Naive thymus-derived CD4-positive, alpha-beta T cell (primary cell): Measurements from ENCODE around the gene NEUROG1. TPM values are rescaled to one million over a fixed set of nuclear protein-coding genes. Genes with fewer than 3 reads are reported as not detected.
"Not testable (repeated sequence)": the region's sequence is repeated elsewhere in the genome, so short reads cannot be mapped to it uniquely, and the experiment has no call there.

Experiments used
- ATAC-seq: fragments of 150-1000 bp; cut with Tn5 transposase; 2 replicates; pipeline ENCODE4 v1.10.0; 2021; ENCODE audit warnings: mild to moderate bottlenecking, moderate library complexity
- CTCF ChIA-PET: fragments of 350-600 bp; sonication (Branson Sonifier 250); formaldehyde crosslinking; loops from one replicate; lab custom pipeline; 2021; ENCODE audit warnings: antibody characterized with exemption; lab: Charles Lee
- POLR2A ChIA-PET: fragments of 350-600 bp; sonication (Branson Sonifier 250); formaldehyde crosslinking; loops from one replicate; lab custom pipeline; 2021; ENCODE audit warnings: antibody characterized with exemption, inconsistent platforms; lab: Charles Lee
- DNase-seq, 9 donors: peaks; one replicate each; pipeline versions ENCODE4 v3.0.0 to v3.0.0-alpha.2; 2020 to 2022; ENCODE audit warnings: mixed read lengths in 1 of 9
- H3K27ac ChIP-seq: one replicate; pipeline ENCODE4 v1.7.0; 2013; ENCODE audit warnings: mild to moderate bottlenecking, low read depth, low read length, moderate library complexity
- H3K27me3 ChIP-seq, 2 donors: one replicate each; pipeline ENCODE4 v1.7.0; 2013; ENCODE audit warnings: low read length in 2 of 2, mild to moderate bottlenecking in 2 of 2, moderate library complexity in 2 of 2; ENCODE audit not compliant: control insufficient read depth in 2 of 2, insufficient read depth in 2 of 2
- H3K36me3 ChIP-seq, 3 experiments: 1 replicate in 2 of 3; 2 replicates in 1 of 3; pipeline ENCODE4 v1.7.0; 2013; ENCODE audit warnings: low read length in 3 of 3, mild to moderate bottlenecking in 3 of 3, moderate library complexity in 1 of 3; ENCODE audit not compliant: insufficient read depth in 3 of 3, control insufficient read depth in 2 of 3
- H3K4me1 ChIP-seq, 2 donors: one replicate each; pipeline ENCODE4 v1.7.0; 2013; ENCODE audit warnings: low read length in 2 of 2, mild to moderate bottlenecking in 2 of 2, moderate library complexity in 1 of 2; ENCODE audit not compliant: control insufficient read depth in 2 of 2, insufficient read depth in 2 of 2
- H3K4me3 ChIP-seq: 2 replicates; pipeline ENCODE4 v1.7.0; 2013; ENCODE audit warnings: mild to moderate bottlenecking, low read length
- H3K9me3 ChIP-seq, 3 experiments: 1 replicate in 2 of 3; 2 replicates in 1 of 3; pipeline ENCODE4 v1.7.0; 2013; ENCODE audit warnings: low read length in 3 of 3; ENCODE audit not compliant: control insufficient read depth in 2 of 3
- H3K27ac Mint-ChIP-seq, 9 donors: one replicate each; pipeline ENCODE4 v1.8.0; 2020 to 2022; ENCODE audit warnings: mixed read lengths in 9 of 9, mild to moderate bottlenecking in 8 of 9, moderate library complexity in 5 of 9, inconsistent platforms in 2 of 9
- H3K27me3 Mint-ChIP-seq, 5 donors: one replicate each; pipeline ENCODE4 v1.8.0; 2021 to 2022; ENCODE audit warnings: mixed read lengths in 5 of 5, mild to moderate bottlenecking in 1 of 5
- H3K36me3 Mint-ChIP-seq, 5 donors: one replicate each; pipeline ENCODE4 v1.8.0; 2020 to 2022; ENCODE audit warnings: mixed read lengths in 5 of 5, mild to moderate bottlenecking in 3 of 5, inconsistent platforms in 1 of 5
- H3K4me1 Mint-ChIP-seq, 7 donors: one replicate each; pipeline ENCODE4 v1.8.0; 2020 to 2022; ENCODE audit warnings: mixed read lengths in 7 of 7, mild to moderate bottlenecking in 3 of 7, inconsistent platforms in 1 of 7
- H3K4me3 Mint-ChIP-seq, 10 donors: one replicate each; pipeline ENCODE4 v1.8.0; 2020 to 2022; ENCODE audit warnings: mild to moderate bottlenecking in 10 of 10, mixed read lengths in 10 of 10, moderate library complexity in 6 of 10, inconsistent platforms in 2 of 10
- H3K9me3 Mint-ChIP-seq, 11 donors: one replicate each; pipeline ENCODE4 v1.8.0; 2020 to 2022; ENCODE audit warnings: mixed read lengths in 11 of 11, mild to moderate bottlenecking in 4 of 11, inconsistent platforms in 1 of 11, moderate library complexity in 1 of 11
- intact Hi-C, 2 donors: fragments of 100-400 bp; cut with micrococcal nuclease; formaldehyde crosslinking; loops; one replicate each; pipeline ENCODE4 v1.15.1; 2023
- polyA plus RNA-seq, 2 donors: library from polyadenylated mRNA; unstranded; fragments of 300-500 nt; fragmentation: Illumina TruSeq; gene quantifications; one replicate each; pipeline ENCODE4 v1.2.3, GENCODE V29; 2021
- total RNA-seq, 6 experiments: library from RNA in 5 of 6; stranded (reverse) in 5 of 6; gene quantifications; 1 replicate in 5 of 6; 2 replicates in 1 of 6; pipeline ENCODE4 v1.2.3 and lab custom pipeline; 2021 to 2026

The NEUROG1 gene
- total and polyA plus RNA-seq, 7 experiments from 2014 or later: not detected

- peaks cover 0 to 7% (median 0%) of the 10 kb centered on the region in 11 donors for H3K9me3 Mint-ChIP-seq
- H3K36me3 Mint-ChIP-seq: peaks cover 0 to 4% (median 0%) of the 10 kb centered on the region in 5 donors
- Histone ChIP-seq H3K27me3 (peaks cover 0 to 7% of the 10 kb centered on the region in 2 donors), H3K4me1 (no peaks in the 10 kb centered on the region), H3K4me3 (no peak overlapping the region), H3K36me3 (no peaks in the 10 kb centered on the region), H3K27ac (no peak overlapping the region), H3K9me3 (no peaks in the 10 kb centered on the region)
- H3K27ac Mint-ChIP-seq: no peak overlapping the region
- intact Hi-C loops: loop anchor here in 1 of 2 donors (2.0 kb wide), 1 partner anchor 43 kb away; no protein-coding TSS in a partner anchor
- peaks cover 72 to 81% (median 76%) of the 10 kb centered on the region in 5 donors for H3K27me3 Mint-ChIP-seq
- peaks cover 2 to 14% (median 8%) of the 10 kb centered on the region in 7 donors for H3K4me1 Mint-ChIP-seq
- ChIA-PET POLR2A (no interaction called here), CTCF (no interaction called here)
- ATAC-seq (no peak), DNase-seq (no peak)
- peak overlapping the region in 2 of 10 donors; percentile 42 to 53 for H3K4me3 Mint-ChIP-seq
Measured at GRCh38 chr5:135533794-135534193, 2.0 kb downstream of the NEUROG1 start.

GRCh38 chr5:135533334-135533733 is 2.4 kb downstream of the NEUROG1 start:
- H3K27me3 ChIP-seq: peaks cover 0 to 3% of the 10 kb centered on the region in 2 donors
- ChIA-PET POLR2A (no interaction called here), CTCF (no interaction called here)
- no peaks in the 10 kb centered on the region for H3K9me3 ChIP-seq
- peaks cover 2 to 14% (median 8%) of the 10 kb centered on the region in 7 donors for H3K4me1 Mint-ChIP-seq
- H3K36me3 ChIP-seq: no peaks in the 10 kb centered on the region
- peaks cover 0 to 4% (median 0%) of the 10 kb centered on the region in 5 donors for H3K36me3 Mint-ChIP-seq
- no peaks in the 10 kb centered on the region for H3K4me1 ChIP-seq
- H3K4me3 Mint-ChIP-seq: no peak overlapping the region
- no peak overlapping the region for H3K27ac Mint-ChIP-seq
- H3K27ac ChIP-seq: no peak overlapping the region
- peaks cover 0 to 7% (median 0%) of the 10 kb centered on the region in 11 donors for H3K9me3 Mint-ChIP-seq
- H3K4me3 ChIP-seq: no peak overlapping the region
- H3K27me3 Mint-ChIP-seq: peaks cover 67 to 76% (median 72%) of the 10 kb centered on the region in 5 donors
- intact Hi-C loops: no loop called here
- DNase-seq (no peak), ATAC-seq (no peak)

- H3K36me3 Mint-ChIP-seq, H3K4me3 ChIP-seq, H3K27ac Mint-ChIP-seq, H3K27ac ChIP-seq, POLR2A ChIA-PET, H3K4me3 Mint-ChIP-seq, DNase-seq, H3K4me1 ChIP-seq, intact Hi-C loops, H3K4me1 Mint-ChIP-seq, H3K27me3 ChIP-seq, H3K9me3 Mint-ChIP-seq, ATAC-seq, H3K36me3 ChIP-seq, H3K9me3 ChIP-seq: not testable (repeated sequence)
- CTCF ChIA-PET: interaction anchor here (0.5 kb wide), 1 partner anchor 581 kb away, joined by 3 read pairs; no protein-coding TSS in a partner anchor
- peaks cover 59 to 71% (median 71%) of the 10 kb centered on the region in 5 donors for H3K27me3 Mint-ChIP-seq
Measured at GRCh38 chr5:135529576-135529975, 6.2 kb downstream of the NEUROG1 start.

- H3K4me1 ChIP-seq: no peaks in the 10 kb centered on the region
- no peak overlapping the region for H3K4me3 ChIP-seq
- H3K9me3 Mint-ChIP-seq: peaks cover 0 to 27% (median 6%) of the 10 kb centered on the region in 11 donors
- intact Hi-C loops: no loop called here
- H3K27me3 ChIP-seq: peaks cover 0 to 6% of the 10 kb centered on the region in 2 donors
- no peak overlapping the region for H3K4me3 Mint-ChIP-seq
- no peak overlapping the region for H3K27ac Mint-ChIP-seq
- CTCF ChIA-PET: no interaction called here
- H3K36me3 ChIP-seq: no peaks in the 10 kb centered on the region
- H3K36me3 Mint-ChIP-seq: peaks cover 0 to 8% (median 0%) of the 10 kb centered on the region in 5 donors
- H3K27ac ChIP-seq: no peak overlapping the region
- no peak for DNase-seq
- no peak for ATAC-seq
- peaks cover 56 to 66% (median 60%) of the 10 kb centered on the region in 5 donors for H3K27me3 Mint-ChIP-seq
- no peaks in the 10 kb centered on the region for H3K4me1 Mint-ChIP-seq
- no peaks in the 10 kb centered on the region for H3K9me3 ChIP-seq
- POLR2A ChIA-PET: no interaction called here
Measured at GRCh38 chr5:135526924-135527323, 8.8 kb downstream of the NEUROG1 start.

- no peaks in the 10 kb centered on the region for H3K9me3 ChIP-seq
- peaks cover 0 to 2% of the 10 kb centered on the region in 2 donors for H3K27me3 ChIP-seq
- peaks cover 46 to 67% (median 66%) of the 10 kb centered on the region in 5 donors for H3K27me3 Mint-ChIP-seq
- peaks cover 0 to 22% (median 8%) of the 10 kb centered on the region in 11 donors for H3K9me3 Mint-ChIP-seq
- H3K4me3 ChIP-seq: no peak overlapping the region
- no peak overlapping the region for H3K27ac ChIP-seq
- POLR2A ChIA-PET: no interaction called here
- H3K27ac Mint-ChIP-seq: no peak overlapping the region
- no peaks in the 10 kb centered on the region for H3K4me1 Mint-ChIP-seq
- H3K36me3 Mint-ChIP-seq: peaks cover 0 to 8% (median 0%) of the 10 kb centered on the region in 5 donors
- H3K4me1 ChIP-seq: no peaks in the 10 kb centered on the region
- no peak overlapping the region for H3K4me3 Mint-ChIP-seq
- no peak for ATAC-seq
- H3K36me3 ChIP-seq: no peaks in the 10 kb centered on the region
- intact Hi-C loops: no loop called here
- DNase-seq: no peak
- CTCF ChIA-PET: interaction anchor here (0.6 kb wide), 1 partner anchor 12 kb away, joined by 3 read pairs; no protein-coding TSS in a partner anchor
Measured at GRCh38 chr5:135521964-135522363, 13.8 kb downstream of the NEUROG1 start.

- Histone ChIP-seq H3K4me1 (no peaks in the 10 kb centered on the region), H3K9me3 (no peaks in the 10 kb centered on the region), H3K27ac (no peak overlapping the region), H3K4me3 (no peak overlapping the region), H3K36me3 (no peaks in the 10 kb centered on the region), H3K27me3 (no peaks in the 10 kb centered on the region)
- DNase-seq: no peak
- intact Hi-C loops: no loop called here
- Mint-ChIP-seq H3K9me3 (peaks cover 0 to 17% (median 6%) of the 10 kb centered on the region in 11 donors), H3K4me1 (peaks cover 0 to 2% (median 0%) of the 10 kb centered on the region in 7 donors), H3K36me3 (peaks cover 0 to 4% (median 0%) of the 10 kb centered on the region in 5 donors), H3K27me3 (peaks cover 20 to 47% (median 35%) of the 10 kb centered on the region in 5 donors), H3K4me3 (no peak overlapping the region), H3K27ac (no peak overlapping the region)
- no peak for ATAC-seq
- ChIA-PET CTCF (no interaction called here), POLR2A (no interaction called here)
Measured at GRCh38 chr5:135517631-135518030, 18.1 kb downstream of the NEUROG1 start.

GRCh38 chr5:135514116-135514515 is 21.6 kb downstream of the NEUROG1 start:
- intact Hi-C loops: no loop called here

More at GRCh38 chr5:135514116-135514515, 21.6 kb downstream of the NEUROG1 start:
- POLR2A ChIA-PET: no interaction called here
- Histone ChIP-seq H3K36me3 (no peaks in the 10 kb centered on the region), H3K27me3 (no peaks in the 10 kb centered on the region), H3K27ac (no peak overlapping the region), H3K4me1 (no peaks in the 10 kb centered on the region), H3K9me3 (no peaks in the 10 kb centered on the region), H3K4me3 (no peak overlapping the region)
- DNase-seq (no peak), ATAC-seq (no peak)
- H3K9me3 Mint-ChIP-seq: peaks cover 0 to 3% (median 0%) of the 10 kb centered on the region in 11 donors
- peaks cover 23 to 54% (median 34%) of the 10 kb centered on the region in 5 donors for H3K27me3 Mint-ChIP-seq
- CTCF ChIA-PET: no interaction called here
- H3K4me3 Mint-ChIP-seq: no peak overlapping the region
- no peaks in the 10 kb centered on the region for H3K36me3 Mint-ChIP-seq
- H3K4me1 Mint-ChIP-seq: peaks cover 0 to 5% (median 0%) of the 10 kb centered on the region in 7 donors
- no peak overlapping the region for H3K27ac Mint-ChIP-seq
